Cardiac muscle cell (in vitro differentiated cells and primary cell): ENCODE measurements around the gene OXNAD1. TPM values are rescaled to one million over a fixed set of nuclear protein-coding genes. Genes with fewer than 3 reads are reported as not detected.

ENCODE experiments used
- DNase-seq, 2 donors: peaks; one replicate each; pipeline versions ENCODE4 v3.0.0 to v3.0.0-alpha.2; 2010 to 2017; ENCODE audit warnings: low read depth in 1 of 2, low spot score in 1 of 2
- H3K27ac ChIP-seq: fragments of 200-600 bp; sonication (generic); 2 replicates; pipeline ENCODE4 v1.5.1; 2016
- H3K27me3 ChIP-seq: fragments of 200-600 bp; sonication (generic); 2 replicates; pipeline ENCODE4 v1.6.0; 2016; ENCODE audit warnings: control low read depth
- H3K36me3 ChIP-seq: fragments of 200-600 bp; sonication (generic); 2 replicates; pipeline ENCODE4 v1.5.1; 2016; ENCODE audit warnings: control low read depth
- H3K4me1 ChIP-seq: fragments of 200-600 bp; sonication (generic); 2 replicates; pipeline ENCODE4 v1.8.1; 2017; ENCODE audit warnings: low read depth, mild to moderate bottlenecking, mixed run types
- H3K4me3 ChIP-seq: fragments of 200-600 bp; sonication (generic); 2 replicates; pipeline ENCODE4 v1.5.1; 2016; ENCODE audit warnings: mild to moderate bottlenecking
- H3K9me3 ChIP-seq: fragments of 200-600 bp; sonication (generic); 2 replicates; pipeline ENCODE4 v1.5.1; 2017; ENCODE audit warnings: low read depth, mild to moderate bottlenecking, control low read depth
- polyA plus RNA-seq: library from polyadenylated mRNA; unstranded; fragments of >200 nt; fragmentation: Nextera tagmentation; extraction: Ambion mirVana; gene quantifications from 2 replicates; pipeline ENCODE4 v1.2.1, GENCODE V29; 2016
- total RNA-seq: library from RNA; depleted of rRNA; stranded (reverse); fragments of >200 nt; gene quantifications from 2 replicates; pipeline ENCODE4 v1.2.3, GENCODE V29; 2016
- TF ChIP-seq, protein P1 (sequence below): IDR thresholded peaks from 2 replicates; pipeline ENCODE4 v1.5.1; 2012; ENCODE audit warnings: low read depth, mild to moderate bottlenecking, low read length

Gene OXNAD1
- total and polyA plus RNA-seq, 2 experiments from 2014 or later = 33.6 to 33.7 TPM

DNA sequence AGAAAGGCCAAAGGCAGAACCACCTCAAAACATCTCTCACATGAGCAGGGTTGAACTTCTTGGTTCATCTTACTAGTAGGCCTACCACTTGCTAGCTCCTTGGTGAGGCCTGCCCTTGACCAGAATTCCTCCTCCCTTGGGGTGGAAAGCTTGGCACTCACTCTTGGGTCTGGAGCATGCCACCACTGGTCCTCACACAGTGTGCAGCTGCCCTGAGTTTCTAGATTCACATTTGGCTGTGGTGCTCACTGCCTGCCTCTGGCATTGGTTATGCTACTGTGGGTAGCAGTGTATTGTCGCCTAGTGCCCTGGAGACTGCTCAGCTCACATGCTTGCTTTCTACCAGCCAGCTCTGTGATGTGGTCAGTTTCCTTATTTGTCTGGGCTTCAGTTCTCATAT is 23.7 kb downstream of the OXNAD1 start:
- TF ChIP-seq, protein P1, sequence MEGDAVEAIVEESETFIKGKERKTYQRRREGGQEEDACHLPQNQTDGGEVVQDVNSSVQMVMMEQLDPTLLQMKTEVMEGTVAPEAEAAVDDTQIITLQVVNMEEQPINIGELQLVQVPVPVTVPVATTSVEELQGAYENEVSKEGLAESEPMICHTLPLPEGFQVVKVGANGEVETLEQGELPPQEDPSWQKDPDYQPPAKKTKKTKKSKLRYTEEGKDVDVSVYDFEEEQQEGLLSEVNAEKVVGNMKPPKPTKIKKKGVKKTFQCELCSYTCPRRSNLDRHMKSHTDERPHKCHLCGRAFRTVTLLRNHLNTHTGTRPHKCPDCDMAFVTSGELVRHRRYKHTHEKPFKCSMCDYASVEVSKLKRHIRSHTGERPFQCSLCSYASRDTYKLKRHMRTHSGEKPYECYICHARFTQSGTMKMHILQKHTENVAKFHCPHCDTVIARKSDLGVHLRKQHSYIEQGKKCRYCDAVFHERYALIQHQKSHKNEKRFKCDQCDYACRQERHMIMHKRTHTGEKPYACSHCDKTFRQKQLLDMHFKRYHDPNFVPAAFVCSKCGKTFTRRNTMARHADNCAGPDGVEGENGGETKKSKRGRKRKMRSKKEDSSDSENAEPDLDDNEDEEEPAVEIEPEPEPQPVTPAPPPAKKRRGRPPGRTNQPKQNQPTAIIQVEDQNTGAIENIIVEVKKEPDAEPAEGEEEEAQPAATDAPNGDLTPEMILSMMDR = no peak
- H3K27me3 ChIP-seq = no peaks in the 10 kb centered on the region
- no peaks in the 10 kb centered on the region for H3K36me3 ChIP-seq
- H3K4me1 ChIP-seq = peaks cover 52% of the 10 kb centered on the region
- peak in 1 of 2 donors; percentile 52 for DNase-seq
- no peak overlapping the region for H3K4me3 ChIP-seq
- H3K27ac ChIP-seq = peak overlapping the region; percentile 52
- H3K9me3 ChIP-seq = no peaks in the 10 kb centered on the region

DNA sequence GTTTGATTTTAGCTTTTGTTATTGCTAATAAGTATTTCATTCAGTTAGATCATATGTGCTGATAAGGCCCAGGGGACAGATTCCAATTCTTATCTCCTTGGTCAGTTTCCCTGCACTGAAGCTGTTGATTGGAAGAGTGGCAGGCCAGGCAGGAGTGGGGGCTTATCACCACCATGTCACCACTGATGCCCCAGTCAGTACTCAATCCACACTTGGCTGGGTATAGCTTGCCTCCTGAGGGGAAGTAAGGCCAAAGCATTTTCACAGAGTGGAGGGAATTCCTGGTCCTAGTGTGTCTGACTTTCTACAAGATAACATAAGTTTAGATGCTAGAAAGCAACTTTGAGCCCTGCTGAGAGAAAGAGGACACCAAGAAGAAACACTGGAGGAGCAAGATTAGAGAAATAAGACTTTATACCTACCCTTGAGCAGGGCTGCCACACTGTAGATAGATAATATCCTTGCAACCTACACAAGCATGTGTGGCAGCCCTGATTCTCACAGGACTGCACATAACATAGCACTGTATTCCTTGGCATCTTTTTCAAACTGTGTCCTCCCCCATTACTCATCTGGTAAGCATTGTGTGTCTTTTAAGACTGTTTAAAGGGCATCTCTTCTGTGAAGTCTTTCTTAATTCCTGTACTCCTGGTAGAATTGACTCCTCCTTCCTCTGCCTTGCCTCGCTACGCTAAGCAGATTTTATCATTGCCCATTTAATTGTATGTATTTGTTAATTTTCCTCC is 24.3 kb downstream of the OXNAD1 start:
- no peaks in the 10 kb centered on the region for H3K9me3 ChIP-seq
- no peaks in the 10 kb centered on the region for H3K27me3 ChIP-seq
- peak in 1 of 2 donors; percentile 59 for DNase-seq
- peaks cover 52% of the 10 kb centered on the region for H3K4me1 ChIP-seq
- H3K27ac ChIP-seq = peak overlapping the region; percentile 52
- H3K36me3 ChIP-seq = no peaks in the 10 kb centered on the region
- H3K4me3 ChIP-seq = no peak overlapping the region
- TF ChIP-seq, protein P1 = no peak

DNA sequence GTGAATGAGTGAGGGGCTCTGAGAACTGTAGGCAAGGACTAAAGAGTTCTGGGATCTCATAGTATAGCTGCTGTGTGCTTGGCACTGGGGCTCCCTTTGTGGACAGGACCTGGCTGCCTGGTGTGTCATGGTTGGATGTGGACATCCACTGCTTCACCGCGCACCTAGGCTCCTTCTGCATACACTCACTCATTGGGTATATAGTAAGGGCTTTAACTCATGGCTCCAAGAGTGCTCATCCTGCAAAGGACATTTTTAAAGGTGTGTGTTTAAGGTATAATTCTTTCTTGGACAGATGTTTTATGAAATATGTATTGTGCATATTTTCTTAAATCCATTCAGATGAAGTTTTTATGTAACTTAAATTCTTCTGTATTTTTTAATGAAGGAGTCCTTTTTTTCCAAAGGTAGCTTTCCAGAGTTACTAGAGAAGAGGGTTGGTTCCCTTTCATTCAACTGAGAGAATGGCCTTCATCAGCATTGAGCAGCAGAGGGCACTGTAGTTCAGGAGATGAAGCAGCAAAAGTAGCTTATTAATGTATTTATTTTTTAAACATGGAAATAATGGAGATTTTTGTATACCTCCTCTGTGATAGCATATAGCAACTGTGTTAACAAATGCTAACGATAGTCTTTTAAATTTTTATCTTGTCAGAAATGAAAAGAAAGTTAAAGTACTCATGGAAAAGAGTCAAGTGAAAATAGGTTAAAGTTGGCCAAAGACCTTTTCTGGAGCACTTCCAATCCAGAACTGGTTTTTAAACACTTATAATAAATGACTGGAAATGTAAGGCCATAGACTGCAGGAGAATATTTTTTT is 25.2 kb downstream of the OXNAD1 start:
- Histone ChIP-seq H3K4me1 (peaks cover 52% of the 10 kb centered on the region), H3K9me3 (no peaks in the 10 kb centered on the region), H3K27me3 (no peaks in the 10 kb centered on the region), H3K27ac (peak overlapping the region; percentile 52), H3K36me3 (no peaks in the 10 kb centered on the region), H3K4me3 (no peak overlapping the region)
- TF ChIP-seq, protein P1 = peak; percentile 78
- DNase-seq = peak; percentile 55 to 70

DNA sequence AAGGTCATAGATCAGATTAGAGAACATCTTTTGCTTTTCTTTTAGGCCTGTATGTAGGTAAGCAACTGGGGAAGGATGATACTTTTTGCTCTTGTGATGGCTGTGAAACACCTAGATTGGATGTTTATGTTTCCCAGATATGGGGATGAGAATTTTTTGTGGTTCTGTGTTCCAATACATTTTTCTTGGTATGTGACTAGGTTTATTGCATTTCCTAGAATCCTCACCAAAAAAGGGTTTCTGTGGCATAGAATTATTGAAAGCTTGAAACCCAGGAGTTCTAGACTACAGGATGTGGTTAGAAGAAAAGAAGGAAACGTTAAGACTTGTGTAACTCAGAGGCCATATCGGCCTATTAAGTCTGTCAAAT is 25.8 kb downstream of the OXNAD1 start:
- TF ChIP-seq, protein P1 = no peak

DNA sequence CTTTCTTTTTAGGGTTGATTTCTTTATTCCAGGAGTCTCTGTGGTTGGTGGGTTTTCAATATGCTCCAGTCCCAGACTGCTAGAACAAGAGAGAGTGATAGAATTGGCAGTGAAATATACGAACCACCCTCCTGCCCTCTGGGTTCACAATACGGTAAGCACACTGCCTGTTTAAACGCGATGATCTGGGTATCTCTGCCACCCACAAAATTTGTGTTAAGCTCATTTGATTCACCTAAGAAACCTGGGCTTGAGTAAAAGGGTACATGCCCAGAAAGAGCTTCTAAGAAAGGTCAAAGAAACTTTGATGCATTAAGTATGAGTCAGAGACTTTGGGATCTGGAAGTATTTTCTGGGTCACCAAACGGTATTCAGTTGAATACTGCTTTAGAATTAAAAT is 29.8 kb downstream of the OXNAD1 start:
- TF ChIP-seq, protein P1 = no peak
- DNase-seq = no peak
- peaks cover 19% of the 10 kb centered on the region for H3K4me1 ChIP-seq
- no peaks in the 10 kb centered on the region for H3K36me3 ChIP-seq
- H3K4me3 ChIP-seq = no peak overlapping the region
- no peaks in the 10 kb centered on the region for H3K9me3 ChIP-seq
- H3K27ac ChIP-seq = no peak overlapping the region
- no peaks in the 10 kb centered on the region for H3K27me3 ChIP-seq

More for the DNA sequence above, 25.8 kb downstream of the OXNAD1 start:
- Histone ChIP-seq H3K27ac (no peak overlapping the region), H3K9me3 (no peaks in the 10 kb centered on the region), H3K27me3 (no peaks in the 10 kb centered on the region), H3K4me3 (no peak overlapping the region), H3K36me3 (no peaks in the 10 kb centered on the region), H3K4me1 (peaks cover 51% of the 10 kb centered on the region)
- DNase-seq = peak in 1 of 2 donors; percentile 32
